GM12878 (cell line): ENCODE measurements around the gene DTNA. TPM values are rescaled to one million over a fixed set of nuclear protein-coding genes. Genes with fewer than 3 reads are reported as not detected.

Experiments used
- ATAC-seq: fragments of 200-7000 bp; cut with Tn5 transposase; 3 replicates; pipeline ENCODE4 v1.9.1; 2020; ENCODE audit warnings: mild to moderate bottlenecking, moderate library complexity
- BruUV-seq: library from RNA; stranded (reverse); fragments of 400-500 nt; replicated peaks from 2 replicates; lab custom pipeline; 2021; lab: Mats Ljungman, UMichigan
- CTCF ChIA-PET: fragments of 300-600 bp; sonication (Branson Sonifier 250); formaldehyde crosslinking; extraction: SDS; loops from one replicate; lab custom pipeline; 2021; ENCODE audit warnings: inconsistent platforms; lab: Yijun Ruan, JAX
- POLR2A ChIA-PET: fragments of 350-600 bp; formaldehyde crosslinking; extraction: SDS; loops from one replicate; lab custom pipeline; 2021; ENCODE audit warnings: inconsistent platforms; lab: Charles Lee
- RAD21 ChIA-PET: fragments of 300-600 bp; sonication (Branson Sonifier 250); formaldehyde crosslinking; loops from one replicate; lab custom pipeline; 2023; ENCODE audit warnings: antibody characterized with exemption; ENCODE audit not compliant: unreplicated experiment; lab: Charles Lee
- SMC1A ChIA-PET: fragments of 300-600 bp; sonication (Branson Sonifier 250); formaldehyde crosslinking; loops from one replicate; lab custom pipeline; 2023; ENCODE audit not compliant: unreplicated experiment, uncharacterized antibody; lab: Charles Lee
- DNase-seq: peaks from one replicate; pipeline ENCODE4 v3.0.0-alpha.2; 2011; ENCODE audit warnings: low read depth, low spot score
- FAIRE-seq: peaks from 3 replicates; lab custom pipeline; 2011; peaks lifted over from hg19 to GRCh38; lab: Jason Lieb, UNC
- H2AFZ ChIP-seq: 2 replicates; pipeline ENCODE4 v1.6.0; 2011; ENCODE audit warnings: low read depth, low read length, control low read depth; ENCODE audit not compliant: control insufficient read depth
- H3K27ac ChIP-seq: 2 replicates; pipeline ENCODE4 v1.5.1; 2011; ENCODE audit warnings: control low read depth; ENCODE audit not compliant: control insufficient read depth, insufficient read depth
- H3K27me3 ChIP-seq, 2 experiments: replicated peaks in 1 of 2; 2 replicates each; pipeline versions ENCODE4 v1.6.0 to v1.6.1; 2011; ENCODE audit warnings: low read length in 1 of 2; ENCODE audit not compliant: control insufficient read depth in 2 of 2, insufficient read depth in 2 of 2
- H3K36me3 ChIP-seq, 2 experiments: 2 replicates each; pipeline ENCODE4 v1.5.1; 2011; ENCODE audit warnings: low read length in 1 of 2; ENCODE audit not compliant: control insufficient read depth in 2 of 2, insufficient read depth in 2 of 2
- H3K4me1 ChIP-seq: 2 replicates; pipeline ENCODE4 v1.6.1; 2011; ENCODE audit warnings: mild to moderate bottlenecking, low read length, moderate library complexity, mixed read lengths; ENCODE audit not compliant: control insufficient read depth, insufficient read depth
- H3K4me2 ChIP-seq: 2 replicates; pipeline ENCODE4 v1.6.0; 2011; ENCODE audit warnings: control low read depth; ENCODE audit not compliant: control insufficient read depth, insufficient read depth
- H3K4me3 ChIP-seq: fragments of 200-600 bp; sonication (generic); 2 replicates; pipeline ENCODE4 v1.5.1; 2016
- H3K79me2 ChIP-seq: 2 replicates; pipeline ENCODE4 v1.6.0; 2011; ENCODE audit warnings: low read length; ENCODE audit not compliant: control insufficient read depth, insufficient read depth
- H3K9ac ChIP-seq: 2 replicates; pipeline ENCODE4 v1.8.0; 2011; ENCODE audit warnings: low read length, control low read depth, mixed read lengths; ENCODE audit not compliant: control insufficient read depth, insufficient read depth
- H3K9me3 ChIP-seq: replicated peaks from 3 replicates; pipeline ENCODE4 v1.5.1; 2011; ENCODE audit warnings: mild to moderate bottlenecking, low read length; ENCODE audit not compliant: control insufficient read depth, insufficient read depth
- H4K20me1 ChIP-seq: 2 replicates; pipeline ENCODE4 v1.6.0; 2011; ENCODE audit not compliant: control insufficient read depth, insufficient read depth
- BCL3 ChIP-seq: IDR thresholded peaks from 2 replicates; pipeline ENCODE4 v1.6.1; 2011; ENCODE audit warnings: borderline replicate concordance, low read depth, mild to moderate bottlenecking, moderate library complexity, low read length; ENCODE audit not compliant: insufficient read depth, poor library complexity, severe bottlenecking
- CEBPB ChIP-seq, 2 experiments: fragments of 150-350 bp in 1 of 2; IDR thresholded peaks; 2 replicates each; pipeline ENCODE4 v1.6.1; 2012 to 2014; ENCODE audit warnings: low read depth in 2 of 2, low read length in 2 of 2, borderline replicate concordance in 1 of 2, inconsistent platforms in 1 of 2
- CHD2 ChIP-seq: IDR thresholded peaks from 2 replicates; pipeline ENCODE4 v1.6.1; 2011; ENCODE audit warnings: low read depth, low read length, improper control_type of control experiment, borderline replicate concordance
- CUX1 ChIP-seq: IDR thresholded peaks from 2 replicates; pipeline ENCODE4 v1.6.1; 2012; ENCODE audit warnings: improper control_type of control experiment, low read depth, low read length; ENCODE audit not compliant: insufficient replicate concordance
- E4F1 ChIP-seq: fragments of 450-650 bp; IDR thresholded peaks from 2 replicates; pipeline ENCODE4 v1.6.1; 2018; ENCODE audit warnings: borderline replicate concordance, mild to moderate bottlenecking; ENCODE audit not compliant: partially characterized antibody
- HDGF ChIP-seq: fragments of 450-650 bp; IDR thresholded peaks from 2 replicates; pipeline ENCODE4 v1.6.1; 2016; ENCODE audit warnings: antibody characterized with exemption
- IRF4 ChIP-seq: IDR thresholded peaks from 2 replicates; pipeline ENCODE4 v1.6.1; 2011; ENCODE audit warnings: low read depth, low read length
- NR2F1 ChIP-seq: fragments of 450-650 bp; conservative IDR thresholded peaks from 2 replicates; pipeline ENCODE4 v1.6.1; 2017; ENCODE audit warnings: mild to moderate bottlenecking
- SPI1 ChIP-seq: IDR thresholded peaks from 2 replicates; pipeline ENCODE4 v1.6.1; 2011; ENCODE audit warnings: low read depth, mild to moderate bottlenecking, low read length, moderate library complexity, borderline replicate concordance; ENCODE audit not compliant: insufficient read depth
- STAT3 ChIP-seq: IDR thresholded peaks from 2 replicates; pipeline ENCODE4 v1.6.1; 2011; ENCODE audit warnings: low read depth, low read length, improper control_type of control experiment
- USF2 ChIP-seq: IDR thresholded peaks from 2 replicates; pipeline ENCODE4 v1.6.1; 2011; ENCODE audit warnings: low read depth, low read length, improper control_type of control experiment, borderline replicate concordance
- WRNIP1 ChIP-seq: IDR thresholded peaks from 2 replicates; pipeline ENCODE4 v1.6.1; 2011; ENCODE audit warnings: low read depth, low read length, improper control_type of control experiment, borderline replicate concordance
- WGBS: methylation state at CpG from one replicate; pipeline ENCODE4 v1.1.6; 2016; ENCODE audit warnings: low lambda C conversion rate; ENCODE audit not compliant: insufficient replicate concordance, insufficient coverage; ENCODE audit errors: missing lambda C conversion rate; 5-methylcytosine and 5-hydroxymethylcytosine counted together
- in situ Hi-C: fragments of 300-500 bp; cut with MboI; formaldehyde crosslinking; loops from 9 replicates; pipeline ENCODE4 v1.14.3; 2018; ENCODE audit warnings: mixed read lengths
- intact Hi-C: fragments of 100-400 bp; cut with micrococcal nuclease; formaldehyde crosslinking; loops from one replicate; pipeline ENCODE4 v1.14.2; 2022; ENCODE audit not compliant: unreplicated experiment
- polyA plus RNA-seq, 11 experiments: library from polyadenylated mRNA; depleted of rRNA in 4 of 11; unstranded in 6 of 11; stranded (reverse) in 5 of 11; fragments of >200 nt; fragmentation: Nextera tagmentation in 4 of 11; fragmentation: Illumina TruSeq in 1 of 11; extraction: Ambion mirVana in 4 of 11; extraction: Trizol in 1 of 11; gene quantifications; 1 replicate in 1 of 11; 2 replicates in 10 of 11; pipeline versions ENCODE4 v1.2.1 to v1.2.3, GENCODE V29; 2011 to 2016; ENCODE audit warnings: inconsistent platforms in 2 of 11, missing spikeins in 2 of 11, low read depth in 1 of 11
- total RNA-seq, 4 experiments: library from RNA; depleted of rRNA in 3 of 4; stranded (reverse); fragments of >200 nt in 3 of 4; fragmentation: Illumina TruSeq in 1 of 4; extraction: Trizol in 1 of 4; gene quantifications; 2 replicates each; pipeline versions ENCODE4 v1.2.1 to v1.2.3, GENCODE V29; 2013 to 2021

DTNA gene
- total and polyA plus RNA-seq, 10 of the 15 experiments (the other 5 are each of a cell fraction or from before 2014, with no cell fraction given) = 0.26 to 8.6 (median 0.53) TPM

GRCh38 chr18:34800381-34800780 is 90.3 kb downstream of the DTNA start:
- WGBS = 0% methylated on average over 1 of the region's 1 CpG
- Histone ChIP-seq H3K79me2 (no peaks in the 10 kb centered on the region), H2AFZ (no peak overlapping the region), H3K27ac (no peak overlapping the region), H3K27me3 (no peaks in the 10 kb centered on the region; a peak in 1 of 4 replicates), H3K4me2 (no peak overlapping the region)
- RAD21 ChIA-PET = no interaction called here
- CTCF ChIA-PET = interaction anchor here (1.4 kb wide), 1 partner anchor 16 kb away, joined by 3 read pairs; no protein-coding TSS in a partner anchor
- DNase-seq = no peak
- SMC1A ChIA-PET = no interaction called here
- no peak for FAIRE-seq
- TF ChIP-seq SPI1 (no peak), CUX1 (no peak), IRF4 (no peak), CHD2 (no peak), E4F1 (no peak), WRNIP1 (no peak), NR2F1 (no peak), CEBPB (IDR thresholded peaks at IDR 0.05; ENCODE audit: borderline replicate concordance in 1 of 2, low read depth in 2 of 2, low read length in 2 of 2) (no peak), STAT3 (no peak), BCL3 (no peak), USF2 (no peak), HDGF (no peak)
- TF ChIP-seq, all 136 proteins: peak for 0
- H3K4me3 ChIP-seq = no peak overlapping the region
- H3K9me3 ChIP-seq = no peaks in the 10 kb centered on the region
- no peak for ATAC-seq
- H3K4me1 ChIP-seq = no peaks in the 10 kb centered on the region
- no TSS peak for BruUV-seq
- POLR2A ChIA-PET = no interaction called here
- in situ Hi-C loops = no loop called here
- H3K36me3 ChIP-seq = no peaks in the 10 kb centered on the region
- H4K20me1 ChIP-seq = no peaks in the 10 kb centered on the region
- no peak overlapping the region for H3K9ac ChIP-seq
- intact Hi-C loops = no loop called here
